Measurements from ENCODE around the gene SFTPB.
"Not testable (repeated sequence)": the region's sequence is repeated elsewhere in the genome, so short reads cannot be mapped to it uniquely, and the experiment has no call there.

SFTPB gene

DNA sequence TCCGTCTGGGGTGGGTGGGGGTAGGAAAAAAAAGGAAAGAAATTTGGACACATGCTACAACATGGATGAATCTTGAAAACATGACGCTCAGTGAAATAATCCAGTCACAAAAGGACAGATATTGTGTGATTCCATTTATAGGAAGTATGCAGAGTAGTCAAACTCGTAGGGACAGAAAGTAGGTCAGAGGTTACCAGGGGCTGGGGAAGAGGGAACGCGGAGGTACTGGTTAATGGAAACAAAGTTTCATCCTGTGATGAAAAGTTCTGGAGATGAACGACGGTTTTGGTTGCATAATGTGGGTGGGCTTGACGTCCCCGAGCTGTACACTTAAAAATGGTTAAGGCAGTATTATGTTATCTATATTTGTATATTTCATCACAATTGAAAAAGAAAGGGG, 4.5 kb upstream of the SFTPB start:
- TF ChIP-seq CTCF (conservative IDR thresholded peaks at IDR 0.05; ENCODE audit: control insufficient read depth, insufficient read depth, low read depth, low read length) = no peak
- no peak for DNase-seq (ENCODE audit: low read depth)
- no peak overlapping the region for H3K4me3 ChIP-seq (ENCODE audit: control insufficient read depth, low read depth, low read length)

- not testable (repeated sequence) for H3K4me3 ChIP-seq (ENCODE audit: control insufficient read depth, low read depth, low read length); DNase-seq (ENCODE audit: low read depth)
Measured at GRCh38 chr2:85670416-85670815, 2.4 kb upstream of the SFTPB start.

GRCh38 chr2:85669549-85669948, 1.6 kb upstream of the SFTPB start:
- no peak for TF ChIP-seq CTCF (conservative IDR thresholded peaks at IDR 0.05; ENCODE audit: control insufficient read depth, insufficient read depth, low read depth, low read length)
- no peak overlapping the region for H3K4me3 ChIP-seq (ENCODE audit: control insufficient read depth, low read depth, low read length)
- no peak for DNase-seq (ENCODE audit: low read depth)

DNA sequence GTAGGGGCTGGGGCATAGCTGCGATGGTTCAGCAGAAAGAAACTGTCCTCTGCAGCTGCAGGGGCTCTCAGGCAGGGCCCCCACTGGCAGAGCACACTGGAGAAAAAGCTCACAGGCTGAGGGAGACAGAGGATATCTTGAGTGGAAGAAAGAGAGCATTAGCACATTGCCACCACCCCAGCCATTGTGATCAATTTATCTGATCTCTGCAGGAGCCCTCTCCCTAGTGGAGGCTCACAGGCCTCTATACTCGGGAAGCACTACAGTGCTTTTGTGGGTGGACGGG, 801 bp upstream of the SFTPB start:
- no peak overlapping the region for H3K4me3 ChIP-seq (ENCODE audit: control insufficient read depth, low read depth, low read length)
- TF ChIP-seq CTCF (conservative IDR thresholded peaks at IDR 0.05; ENCODE audit: control insufficient read depth, insufficient read depth, low read depth, low read length) = no peak
- no peak for DNase-seq (ENCODE audit: low read depth)

DNA sequence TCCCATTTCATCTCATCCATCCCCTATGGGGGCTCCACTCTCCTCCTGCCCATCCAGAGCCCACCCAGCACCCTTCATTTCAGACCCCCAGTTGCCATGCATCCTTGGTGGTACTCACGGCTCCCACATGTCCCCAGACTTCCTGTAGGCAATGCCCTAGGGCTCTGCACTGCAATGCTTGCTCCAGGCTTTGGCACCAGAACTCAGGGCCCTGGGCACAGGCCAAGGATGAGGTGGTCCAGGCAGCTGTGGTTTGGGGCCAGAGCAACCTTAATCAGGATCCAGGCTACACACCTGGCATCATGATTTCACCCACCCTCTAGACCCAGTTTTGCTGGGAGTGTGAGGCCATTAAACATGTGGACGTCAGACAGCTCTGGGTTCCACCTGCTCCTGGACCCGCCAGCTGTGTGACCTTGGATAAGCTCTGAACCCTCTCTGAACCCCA, 414 bp downstream of the SFTPB start:
- H3K4me3 ChIP-seq (ENCODE audit: control insufficient read depth, low read depth, low read length) = no peak overlapping the region
- no peak for DNase-seq (ENCODE audit: low read depth)
- TF ChIP-seq CTCF (conservative IDR thresholded peaks at IDR 0.05; ENCODE audit: control insufficient read depth, insufficient read depth, low read depth, low read length) = no peak

DNA sequence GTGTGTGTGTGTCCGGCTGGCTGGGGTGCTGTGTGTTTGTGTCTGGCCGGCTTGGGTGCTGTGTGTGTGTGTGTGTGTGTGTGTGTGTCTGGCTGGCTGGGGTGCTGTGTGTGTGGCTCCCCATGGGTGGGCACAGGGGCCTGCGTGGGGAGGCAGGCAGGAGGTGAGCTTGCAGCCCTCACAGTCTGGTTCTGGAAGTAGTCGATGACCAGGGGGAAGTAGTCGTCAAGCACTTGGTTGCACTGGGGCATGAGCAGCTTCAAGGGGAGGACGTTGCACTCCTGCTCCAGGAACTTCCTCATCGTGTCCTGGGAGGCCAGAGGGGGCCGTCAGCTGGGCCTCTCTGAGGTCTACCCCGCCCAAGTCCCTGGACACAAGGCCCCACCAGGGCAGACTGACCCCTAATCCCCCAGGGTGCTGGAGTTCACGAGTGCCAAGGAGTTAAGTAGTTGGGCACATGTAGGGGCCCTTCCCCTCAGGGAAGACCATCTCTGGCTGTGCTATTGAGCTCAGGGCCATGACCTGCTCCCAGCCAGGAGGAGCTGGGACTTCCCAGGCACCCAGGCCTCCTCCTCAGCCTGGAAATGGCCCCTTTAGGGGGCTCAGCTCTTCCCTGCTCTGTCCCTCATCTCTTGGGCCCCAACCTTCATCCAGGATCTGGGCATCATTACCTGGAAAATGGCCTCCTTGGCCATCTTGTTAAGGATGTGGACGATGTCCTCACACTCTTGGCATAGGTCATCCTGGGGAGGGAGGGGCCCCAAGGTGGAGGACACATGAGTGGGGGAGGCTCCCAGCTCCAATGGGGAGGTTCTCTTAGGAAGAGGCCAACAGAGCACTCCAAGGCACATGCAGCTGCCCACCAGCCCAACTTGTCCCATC, 1.3 kb downstream of the SFTPB start:
- TF ChIP-seq CTCF (conservative IDR thresholded peaks at IDR 0.05; ENCODE audit: control insufficient read depth, insufficient read depth, low read depth, low read length) = no peak
- no peak for DNase-seq (ENCODE audit: low read depth)
- H3K4me3 ChIP-seq (ENCODE audit: control insufficient read depth, low read depth, low read length) = no peak overlapping the region

DNA sequence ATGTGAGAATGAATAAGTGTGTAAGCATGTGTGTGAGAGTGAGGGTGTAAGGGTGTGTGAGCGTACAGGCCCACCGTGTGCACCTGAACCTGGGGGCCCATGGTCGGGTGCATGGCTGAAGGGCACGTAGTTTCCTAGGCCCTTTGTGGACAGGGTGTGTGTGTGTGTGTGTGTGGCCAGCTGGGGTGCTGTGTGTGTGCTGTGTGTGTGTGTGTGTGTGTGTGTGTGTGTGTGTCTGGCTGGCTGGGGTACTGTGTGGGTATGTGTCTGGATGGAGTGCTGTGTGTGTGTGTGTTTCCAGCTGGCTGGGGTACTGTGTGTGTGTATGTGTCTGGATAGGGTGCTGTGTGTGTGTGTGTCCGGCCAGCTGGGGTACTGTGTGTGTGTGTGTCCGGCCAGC, 2.0 kb downstream of the SFTPB start:
- H3K4me3 ChIP-seq (ENCODE audit: control insufficient read depth, low read depth, low read length) = no peak overlapping the region
- no peak for TF ChIP-seq CTCF (conservative IDR thresholded peaks at IDR 0.05; ENCODE audit: control insufficient read depth, insufficient read depth, low read depth, low read length)
- no peak for DNase-seq (ENCODE audit: low read depth)
